ENCODE measurements around the gene ITGB6.

GRCh38 chr2:160145471-160145870, 54.6 kb downstream of the ITGB6 start:
- TF ChIP-seq, protein P1, sequence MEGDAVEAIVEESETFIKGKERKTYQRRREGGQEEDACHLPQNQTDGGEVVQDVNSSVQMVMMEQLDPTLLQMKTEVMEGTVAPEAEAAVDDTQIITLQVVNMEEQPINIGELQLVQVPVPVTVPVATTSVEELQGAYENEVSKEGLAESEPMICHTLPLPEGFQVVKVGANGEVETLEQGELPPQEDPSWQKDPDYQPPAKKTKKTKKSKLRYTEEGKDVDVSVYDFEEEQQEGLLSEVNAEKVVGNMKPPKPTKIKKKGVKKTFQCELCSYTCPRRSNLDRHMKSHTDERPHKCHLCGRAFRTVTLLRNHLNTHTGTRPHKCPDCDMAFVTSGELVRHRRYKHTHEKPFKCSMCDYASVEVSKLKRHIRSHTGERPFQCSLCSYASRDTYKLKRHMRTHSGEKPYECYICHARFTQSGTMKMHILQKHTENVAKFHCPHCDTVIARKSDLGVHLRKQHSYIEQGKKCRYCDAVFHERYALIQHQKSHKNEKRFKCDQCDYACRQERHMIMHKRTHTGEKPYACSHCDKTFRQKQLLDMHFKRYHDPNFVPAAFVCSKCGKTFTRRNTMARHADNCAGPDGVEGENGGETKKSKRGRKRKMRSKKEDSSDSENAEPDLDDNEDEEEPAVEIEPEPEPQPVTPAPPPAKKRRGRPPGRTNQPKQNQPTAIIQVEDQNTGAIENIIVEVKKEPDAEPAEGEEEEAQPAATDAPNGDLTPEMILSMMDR (IDR thresholded peaks at IDR 0.05; ENCODE audit: low read depth, low read length, poor library complexity, severe bottlenecking): no peak
- no peak for TF ChIP-seq EZH2phosphoT487 (IDR thresholded peaks at IDR 0.05; ENCODE audit: borderline replicate concordance, low read length)

Data from DOHH2 (cell line).